GM21529 (cell line): ENCODE measurements around the gene CRYBA2.
A peak's percentile ranks its signal among the peaks of the same experiment; 100 is the strongest.

Source experiments
- ATAC-seq: cut with Tn5 transposase; IDR thresholded peaks from one replicate; pipeline ENCODE4 v1.9.1; 2021; ENCODE audit not compliant: unreplicated experiment

Gene CRYBA2

GRCh38 chr2:218993345-218994315 is at the start of gene CRYBA2:
Gene CRYBA2 (minus strand): TSS chr2:218993422. CDS start chr2:218993176, 246 bp downstream.
- ATAC-seq = no peak

DNA sequence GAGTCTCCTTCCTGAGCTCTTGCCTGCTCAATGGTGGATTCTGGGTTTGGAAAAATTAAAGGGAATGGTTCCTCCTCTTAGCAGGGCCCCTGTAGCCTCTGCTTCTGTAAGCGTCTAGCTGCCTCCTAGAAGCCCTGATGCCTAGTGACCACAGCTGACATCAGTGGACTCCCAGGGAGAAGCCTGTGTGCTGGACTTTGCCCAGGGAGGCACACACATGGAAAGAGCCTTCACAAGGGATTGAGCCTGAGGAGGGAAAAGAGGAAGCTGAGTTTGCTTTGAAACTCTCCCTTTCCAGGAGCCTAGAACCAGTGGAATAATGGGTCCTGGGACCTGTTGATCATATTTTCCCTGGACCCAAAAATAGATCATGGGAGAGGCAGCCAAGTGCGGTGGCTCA is 49.5 kb upstream of the CRYBA2 start:
- no peak for ATAC-seq

GRCh38 chr2:219042157-219042556 is 48.9 kb upstream of the CRYBA2 start:
- ATAC-seq = no peak

- ATAC-seq = no peak
Observed at GRCh38 chr2:219041252-219041651, 48.0 kb upstream of the CRYBA2 start, which contains the start of gene CFAP65. Gene CFAP65 (minus strand): TSS chr2:219041516. CDS start chr2:219039048, 2,468 bp downstream.

GRCh38 chr2:219038600-219038999 is 45.4 kb upstream of the CRYBA2 start:
- ATAC-seq = no peak

GRCh38 chr2:219037783-219038499 is 44.7 kb upstream of the CRYBA2 start:
- no peak for ATAC-seq

DNA sequence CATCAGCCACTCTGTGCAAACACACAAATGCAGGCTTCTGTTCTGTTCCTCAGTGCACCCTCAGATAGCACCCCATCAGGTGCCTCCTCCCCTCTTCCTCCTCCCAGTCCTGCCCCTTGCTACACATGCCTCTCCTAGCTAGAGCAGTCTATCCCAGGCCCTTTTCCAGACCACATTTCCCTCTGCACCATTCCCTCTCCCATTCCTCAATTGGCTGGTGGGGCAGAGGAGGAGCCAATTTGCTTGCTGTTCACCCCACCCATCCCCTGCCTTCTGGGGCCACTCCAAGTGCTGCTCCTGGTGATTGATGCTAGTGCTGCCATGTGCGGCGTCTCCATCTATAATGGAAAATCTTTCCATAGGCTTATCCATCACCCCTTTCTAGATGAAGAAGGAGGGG is 42.7 kb upstream of the CRYBA2 start:
- ATAC-seq = no peak

GRCh38 chr2:219034823-219035222 is 41.6 kb upstream of the CRYBA2 start:
- no peak for ATAC-seq

- no peak for ATAC-seq
Observed at GRCh38 chr2:219032051-219032745, 39.0 kb upstream of the CRYBA2 start.

GRCh38 chr2:219031005-219031738 is 38.0 kb upstream of the CRYBA2 start:
- no peak for ATAC-seq

GRCh38 chr2:219030177-219030940 is 37.1 kb upstream of the CRYBA2 start:
- no peak for ATAC-seq

GRCh38 chr2:219029829-219030165 is 36.6 kb upstream of the CRYBA2 start:
- ATAC-seq = peak; percentile 90

- no peak for ATAC-seq
Observed at GRCh38 chr2:219028996-219029828, 36.0 kb upstream of the CRYBA2 start.

DNA sequence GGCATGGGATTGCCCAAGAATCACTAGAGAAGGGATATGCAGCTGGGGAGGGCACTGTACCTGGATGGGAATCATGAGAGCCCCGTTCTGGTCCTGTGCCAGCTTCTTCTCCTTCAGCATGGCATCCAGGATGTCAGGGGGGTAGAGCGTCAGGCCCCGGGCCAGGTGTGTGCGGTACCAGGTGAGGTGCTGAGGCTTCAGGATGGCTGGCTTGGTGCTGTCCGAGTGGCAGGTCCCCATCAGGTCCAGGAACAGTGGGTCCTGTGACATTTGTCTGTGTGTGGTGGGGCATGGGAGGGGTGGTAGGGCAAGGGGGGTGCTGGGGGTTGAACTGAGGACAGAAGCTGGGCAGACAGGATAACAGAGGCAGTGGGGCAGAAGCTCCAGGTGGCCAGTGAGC is 34.9 kb upstream of the CRYBA2 start:
- no peak for ATAC-seq

GRCh38 chr2:219027511-219028055 is 34.4 kb upstream of the CRYBA2 start:
- ATAC-seq = no peak

DNA sequence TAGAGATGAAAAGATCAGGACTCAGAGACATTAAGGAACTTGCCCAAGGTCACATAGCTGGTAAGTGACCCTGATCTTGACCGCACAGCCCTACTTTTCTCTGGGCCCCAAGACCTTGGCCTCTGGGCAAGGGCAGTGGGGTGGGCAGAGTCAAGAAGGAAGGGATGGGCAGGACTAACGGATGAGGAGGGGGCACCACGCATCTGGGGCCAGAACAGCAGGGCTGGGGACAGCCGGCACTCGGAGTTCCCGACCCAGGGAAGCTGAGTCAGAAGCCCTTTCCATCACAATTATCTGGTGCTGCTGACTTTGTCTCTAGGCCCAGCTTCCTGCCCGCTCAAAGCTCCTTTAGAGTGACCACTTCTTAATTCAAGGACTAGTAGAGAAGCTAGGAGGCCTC is 33.7 kb upstream of the CRYBA2 start:
- no peak for ATAC-seq

DNA sequence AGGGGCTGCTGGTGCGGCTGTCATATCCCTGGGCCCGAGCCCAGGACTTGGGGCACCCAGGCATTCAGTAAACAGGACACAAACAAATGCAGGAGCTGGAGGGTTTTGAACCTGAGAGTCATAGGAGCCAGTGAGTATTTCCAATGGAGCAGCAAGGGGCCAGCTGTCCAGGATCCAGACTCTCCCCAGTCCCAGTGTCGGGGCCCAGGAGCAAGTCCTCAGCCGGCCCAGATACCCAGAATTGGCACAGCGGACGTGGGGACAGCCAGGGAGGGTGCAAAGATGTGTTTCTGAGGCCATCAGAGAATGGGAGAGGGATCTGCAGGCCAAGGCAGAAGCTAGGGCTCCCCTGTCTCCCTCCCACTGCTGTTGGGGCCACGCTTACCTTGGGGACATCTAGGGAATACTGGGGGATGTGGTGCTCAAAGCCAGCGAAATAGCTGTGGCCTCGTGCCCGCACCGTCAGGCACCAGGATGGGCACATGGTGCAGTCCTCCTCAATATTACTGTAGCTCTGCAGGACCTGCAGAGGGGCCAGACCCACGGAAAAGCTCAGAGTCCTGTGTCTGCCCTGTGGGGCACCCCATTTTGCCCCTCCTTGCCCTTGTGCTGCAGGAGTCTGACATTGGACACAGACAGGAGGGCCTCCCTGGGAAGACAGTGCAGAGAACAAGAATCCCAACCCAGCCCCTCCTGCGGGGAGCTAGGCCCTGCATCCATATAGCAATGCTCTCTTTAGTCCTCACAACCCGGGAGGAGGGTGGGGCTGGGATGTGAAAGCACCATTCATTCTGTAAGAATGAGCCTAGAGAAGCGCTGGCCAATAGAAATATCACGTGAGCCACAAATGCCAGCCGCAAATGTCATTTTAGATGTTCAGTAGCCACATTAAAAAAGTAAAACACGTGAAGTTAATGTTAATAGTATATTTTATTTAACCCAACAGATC is 32.7 kb upstream of the CRYBA2 start:
- ATAC-seq = no peak

DNA sequence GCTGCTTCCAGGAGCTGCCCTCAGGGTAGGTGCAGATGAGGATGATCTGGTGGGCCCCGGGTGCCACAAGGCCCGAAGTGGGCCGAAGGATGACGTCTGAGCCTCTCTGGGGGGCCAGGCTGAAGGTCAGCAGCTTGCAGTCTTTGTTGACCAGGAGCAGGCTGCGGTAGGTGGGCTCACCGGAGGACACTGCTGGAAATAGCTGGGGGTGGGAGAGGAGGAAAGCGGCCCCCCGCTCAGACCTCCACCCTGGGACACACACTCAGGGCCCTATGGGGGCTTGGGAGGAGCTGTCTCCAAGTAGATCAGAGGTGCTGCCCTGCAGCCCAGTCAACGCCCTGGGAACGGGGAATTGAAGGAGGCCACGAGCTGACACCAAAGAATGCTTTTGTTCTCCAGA is 30.8 kb upstream of the CRYBA2 start:
- ATAC-seq = no peak
